Measurements from ENCODE around the gene SPATA6L. TPM values are rescaled to one million over a fixed set of nuclear protein-coding genes. Genes with fewer than 3 reads are reported as not detected.
A peak's percentile ranks its signal among the peaks of the same experiment; 100 is the strongest.

SPATA6L gene
- total and polyA plus RNA-seq, 11 donors = 0.14 to 2.1 (median 0.55) TPM; not detected in 1

DNA sequence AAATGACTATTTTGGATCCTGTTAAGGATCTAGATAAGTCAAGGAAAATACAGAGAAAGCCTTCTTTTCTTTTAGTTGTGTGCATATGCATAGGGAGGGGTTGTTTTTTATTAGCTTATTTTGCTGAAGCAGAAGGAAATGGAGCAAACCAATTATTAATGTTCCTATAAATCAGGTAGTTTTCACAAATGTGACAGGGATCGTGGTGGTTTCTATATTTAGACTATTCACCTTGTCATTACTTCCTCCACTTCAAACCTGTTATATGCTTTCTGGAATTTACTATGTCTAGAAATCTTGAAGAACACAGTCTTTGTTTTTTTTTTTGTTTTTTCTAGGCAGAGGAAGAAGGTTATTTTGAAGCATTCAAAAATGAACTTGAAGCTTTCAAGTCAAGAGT, 35.2 kb upstream of the SPATA6L start:
- TF ChIP-seq POLR2A (IDR thresholded peaks at IDR 0.05) = no peak
- TF ChIP-seq, protein P1, sequence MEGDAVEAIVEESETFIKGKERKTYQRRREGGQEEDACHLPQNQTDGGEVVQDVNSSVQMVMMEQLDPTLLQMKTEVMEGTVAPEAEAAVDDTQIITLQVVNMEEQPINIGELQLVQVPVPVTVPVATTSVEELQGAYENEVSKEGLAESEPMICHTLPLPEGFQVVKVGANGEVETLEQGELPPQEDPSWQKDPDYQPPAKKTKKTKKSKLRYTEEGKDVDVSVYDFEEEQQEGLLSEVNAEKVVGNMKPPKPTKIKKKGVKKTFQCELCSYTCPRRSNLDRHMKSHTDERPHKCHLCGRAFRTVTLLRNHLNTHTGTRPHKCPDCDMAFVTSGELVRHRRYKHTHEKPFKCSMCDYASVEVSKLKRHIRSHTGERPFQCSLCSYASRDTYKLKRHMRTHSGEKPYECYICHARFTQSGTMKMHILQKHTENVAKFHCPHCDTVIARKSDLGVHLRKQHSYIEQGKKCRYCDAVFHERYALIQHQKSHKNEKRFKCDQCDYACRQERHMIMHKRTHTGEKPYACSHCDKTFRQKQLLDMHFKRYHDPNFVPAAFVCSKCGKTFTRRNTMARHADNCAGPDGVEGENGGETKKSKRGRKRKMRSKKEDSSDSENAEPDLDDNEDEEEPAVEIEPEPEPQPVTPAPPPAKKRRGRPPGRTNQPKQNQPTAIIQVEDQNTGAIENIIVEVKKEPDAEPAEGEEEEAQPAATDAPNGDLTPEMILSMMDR (IDR thresholded peaks at IDR 0.05) = no peak
- DNase-seq (no peak), ATAC-seq (no peak)
- no peaks in the 10 kb centered on the region for H3K9me3 ChIP-seq
- peaks cover 0 to 100% (median 92%) of the 10 kb centered on the region in 9 donors for H3K36me3 ChIP-seq
- H3K27ac ChIP-seq = peak overlapping the region in 1 of 12 donors; percentile 1
- H3K4me1 ChIP-seq = no peaks in the 10 kb centered on the region
- intact Hi-C loops (cut with DNase I) = no loop called here
- H3K27me3 ChIP-seq = no peaks in the 10 kb centered on the region
- H3K4me3 ChIP-seq = no peak overlapping the region
- WGBS, 4 donors = 14 to 40% (median 29%) methylated on average over 1 of the region's 1 CpG

DNA sequence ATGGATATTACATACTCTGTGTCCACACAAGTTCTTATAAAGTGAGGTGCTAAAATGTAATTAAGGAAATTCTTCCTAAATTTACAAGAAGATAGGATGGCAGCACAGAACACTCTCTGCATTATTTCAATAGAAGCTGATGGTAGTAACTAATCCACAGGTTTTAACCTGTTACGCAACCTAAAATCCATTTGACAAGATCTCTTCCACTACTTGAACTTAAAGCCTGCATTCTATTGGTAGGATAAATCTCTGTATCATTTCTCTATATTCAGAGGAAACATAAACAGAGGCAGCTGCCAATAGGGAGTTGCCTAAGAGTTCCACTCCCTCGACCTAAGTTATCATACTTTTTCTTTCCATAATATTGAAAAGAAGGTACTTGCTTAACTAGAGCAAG, 34.7 kb upstream of the SPATA6L start:
- Histone ChIP-seq H3K4me3 (no peak overlapping the region), H3K27ac (no peak overlapping the region), H3K27me3 (no peaks in the 10 kb centered on the region), H3K9me3 (no peaks in the 10 kb centered on the region), H3K4me1 (no peaks in the 10 kb centered on the region), H3K36me3 (peaks cover 0 to 100% (median 89%) of the 10 kb centered on the region in 9 donors)
- intact Hi-C loops (cut with DNase I) = no loop called here
- WGBS, 4 donors = 82 to 87% (median 86%) methylated on average over 2 of the region's 2 CpGs
- DNase-seq (no peak), ATAC-seq (no peak)
- TF ChIP-seq POLR2A (IDR thresholded peaks at IDR 0.05) = no peak
- TF ChIP-seq, protein P1 (IDR thresholded peaks at IDR 0.05) = no peak

DNA sequence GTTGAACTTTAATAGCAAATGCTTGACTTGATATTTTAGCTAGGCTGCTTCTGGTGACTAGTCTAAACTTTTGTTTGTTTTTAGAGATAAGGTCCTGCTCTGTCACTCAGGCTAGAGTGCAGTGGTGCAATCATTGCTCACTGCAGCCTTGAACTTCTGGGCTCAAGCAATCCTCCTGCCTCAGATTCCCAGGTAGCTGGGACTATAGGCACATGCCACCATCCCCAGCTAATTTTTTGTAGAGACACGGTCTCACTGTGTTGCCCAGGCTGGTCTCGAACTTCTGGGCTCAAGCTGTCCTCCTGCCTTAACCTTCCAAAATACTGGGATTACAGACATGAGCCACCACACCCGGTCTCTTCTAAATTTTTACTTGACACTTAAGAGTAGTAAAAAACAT, 33.8 kb upstream of the SPATA6L start:
- no peak for ATAC-seq
- Histone ChIP-seq H3K9me3 (no peaks in the 10 kb centered on the region), H3K36me3 (peaks cover 0 to 99% (median 82%) of the 10 kb centered on the region in 9 donors), H3K4me1 (no peaks in the 10 kb centered on the region), H3K27me3 (no peaks in the 10 kb centered on the region), H3K4me3 (no peak overlapping the region), H3K27ac (no peak overlapping the region)
- DNase-seq = no peak
- WGBS, 4 donors = 94 to 96% (median 95%) methylated on average over 3 of the region's 3 CpGs
- TF ChIP-seq POLR2A (IDR thresholded peaks at IDR 0.05) = no peak
- TF ChIP-seq, protein P1 (IDR thresholded peaks at IDR 0.05) = no peak
- intact Hi-C loops (cut with DNase I) = no loop called here

DNA sequence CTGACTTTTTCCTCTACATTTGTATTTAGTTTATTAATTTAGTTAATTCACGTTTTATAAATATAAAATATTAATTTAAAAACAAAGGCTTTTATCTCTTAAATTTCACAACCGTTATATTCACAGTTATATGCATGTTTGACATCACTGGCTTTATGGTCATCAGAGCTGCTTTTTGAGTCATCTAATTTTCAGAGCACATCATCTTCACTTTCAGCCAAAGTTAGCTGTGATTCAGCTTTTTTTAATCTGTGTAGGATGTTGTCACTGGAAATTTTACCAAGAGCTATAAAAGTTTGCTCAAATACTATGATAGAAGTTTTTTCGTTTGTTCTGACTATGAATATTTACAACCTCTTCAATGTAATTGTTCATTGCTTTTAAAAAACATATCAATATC, 25.5 kb upstream of the SPATA6L start:
- Histone ChIP-seq H3K36me3 (peaks cover 0 to 94% (median 62%) of the 10 kb centered on the region in 9 donors), H3K4me1 (peaks cover 0 to 29% (median 14%) of the 10 kb centered on the region in 12 donors), H3K27ac (peak overlapping the region in 1 of 12 donors; percentile 0), H3K27me3 (no peaks in the 10 kb centered on the region), H3K9me3 (no peaks in the 10 kb centered on the region), H3K4me3 (no peak overlapping the region)
- DNase-seq (no peak), ATAC-seq (no peak)
- intact Hi-C loops (cut with DNase I) = no loop called here
- no peak for TF ChIP-seq POLR2A (IDR thresholded peaks at IDR 0.05)
- TF ChIP-seq, protein P1 (IDR thresholded peaks at IDR 0.05) = no peak
- 84 to 90% (median 88%) methylated on average over 3 of the region's 3 CpGs for WGBS, 4 donors
